H1 (cell line): ENCODE measurements around the gene KRT83. TPM values are rescaled to one million over a fixed set of nuclear protein-coding genes. Genes with fewer than 3 reads are reported as not detected.

Experiments used
- CTCF ChIP-seq, 3 experiments: IDR thresholded peaks; 1 replicate in 2 of 3; 2 replicates in 1 of 3; pipeline versions ENCODE4 v1.5.1 to v1.6.1; 2011; ENCODE audit warnings: low read length in 3 of 3, mild to moderate bottlenecking in 3 of 3, inconsistent platforms in 2 of 3, low read depth in 1 of 3, moderate library complexity in 1 of 3; ENCODE audit not compliant: insufficient read depth in 1 of 3; ENCODE audit errors: control extremely low read depth in 1 of 3
- HDAC6 ChIP-seq: IDR thresholded peaks from one replicate; pipeline ENCODE4 v1.7.1; 2012; ENCODE audit warnings: low read depth, mild to moderate bottlenecking, inconsistent platforms, low read length, moderate library complexity
- polyA plus RNA-seq, 7 experiments: library from polyadenylated mRNA; depleted of rRNA in 3 of 7; stranded (reverse) in 5 of 7; unstranded in 2 of 7; fragments of >200 nt in 5 of 7; fragments of 200-250 nt in 2 of 7; gene quantifications; 1 replicate in 5 of 7; 2 replicates in 1 of 7; 4 replicates in 1 of 7; pipeline versions ENCODE4 v1.2.1 to v1.2.3, GENCODE V29; 2011 to 2013; ENCODE audit warnings: missing spikeins in 2 of 7, mixed read lengths in 2 of 7
- total RNA-seq: library from RNA; stranded (reverse); fragmentation: NEBNext Ultra II Directional; extraction: Animal tissue kit (Norgen Biotek cat#: 25700); gene quantifications from 2 replicates; pipeline ENCODE4 v1.2.1, GENCODE V29; 2021

Gene KRT83
- total and polyA plus RNA-seq, 2 of the 8 experiments (the other 6 are each of a cell fraction or from before 2014, with no cell fraction given) = not detected

DNA sequence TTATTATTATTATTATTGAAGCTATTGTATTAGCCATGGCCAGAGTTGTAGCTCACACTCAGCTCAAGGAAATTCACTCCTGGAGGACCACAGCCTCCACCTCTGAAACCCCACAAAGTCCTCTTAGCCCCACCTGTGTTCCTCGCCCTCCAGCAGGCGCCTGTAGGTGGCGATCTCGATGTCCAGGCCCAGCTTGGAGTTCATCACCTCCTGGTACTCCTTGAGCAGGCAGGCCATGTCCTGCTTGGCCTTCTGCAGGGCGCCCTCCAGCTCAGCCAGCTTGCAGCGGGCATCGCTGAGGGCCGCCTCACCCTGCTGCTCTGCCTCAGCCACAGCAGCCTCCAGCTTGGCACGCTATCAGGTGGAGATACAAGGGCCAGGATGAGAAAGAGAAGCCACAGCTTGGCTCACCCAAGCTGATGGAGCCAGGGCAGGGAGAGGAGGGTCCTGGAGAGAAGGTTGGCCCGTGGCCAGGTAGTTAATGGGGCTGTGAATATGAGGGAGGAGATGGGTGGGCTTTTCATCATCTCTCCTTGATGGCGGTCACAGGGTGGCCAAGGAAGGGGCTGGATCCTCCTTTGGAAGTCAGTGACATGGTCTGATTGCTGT, 41.0 kb upstream of the KRT83 start (continued):
- peak; percentile 52 to 65 (median 57) for TF ChIP-seq CTCF (IDR thresholded peaks at IDR 0.05; ENCODE audit: control extremely low read depth in 1 of 3, insufficient read depth in 1 of 3, low read depth in 1 of 3, low read length in 3 of 3)
- no peak for TF ChIP-seq HDAC6
